Left forelimb (tissue), 1 donor: ENCODE results near the gene GABARAPL2.
A peak's percentile ranks its signal among the peaks of the same experiment; 100 is the strongest.

Experiments used
- DNase-seq: peaks from one replicate; pipeline ENCODE4 v3.0.0-alpha.2; 2018; ENCODE audit warnings: low spot score

The GABARAPL2 gene

GRCh38 chr16:75555213-75555706 is 10.9 kb upstream of the GABARAPL2 start:
- peak; percentile 81 for DNase-seq

GRCh38 chr16:75555707-75556430 is 10.3 kb upstream of the GABARAPL2 start, which contains the start of gene TMEM231:
TSS of gene TMEM231 (minus strand) at chr16:75556252. CDS start at chr16:75556209, 43 bp downstream.
- peak; percentile 97 for DNase-seq

GRCh38 chr16:75556431-75556950 is 9.7 kb upstream of the GABARAPL2 start:
- DNase-seq, result no peak

GRCh38 chr16:75558846-75559401 is 7.3 kb upstream of the GABARAPL2 start:
- DNase-seq, result no peak

GRCh38 chr16:75559564-75560372 is 6.4 kb upstream of the GABARAPL2 start:
- no peak for DNase-seq

GRCh38 chr16:75565640-75566039 is 539 bp upstream of the GABARAPL2 start:
- DNase-seq, result no peak

GRCh38 chr16:75566758-75567255 is 628 bp downstream of the GABARAPL2 start:
- DNase-seq, result no peak

GRCh38 chr16:75567911-75568310 is 1.7 kb downstream of the GABARAPL2 start:
- DNase-seq, result no peak

GRCh38 chr16:75570396-75571065 is 4.4 kb downstream of the GABARAPL2 start:
- no peak for DNase-seq

GRCh38 chr16:75572864-75573542 is 6.8 kb downstream of the GABARAPL2 start:
- no peak for DNase-seq

- no peak for DNase-seq
Observed at GRCh38 chr16:75573955-75574354, 7.8 kb downstream of the GABARAPL2 start.

GRCh38 chr16:75575958-75576357 is 9.8 kb downstream of the GABARAPL2 start:
- no peak for DNase-seq

- DNase-seq, result no peak
Observed at GRCh38 chr16:75576384-75576811, 10.2 kb downstream of the GABARAPL2 start.

GRCh38 chr16:75578212-75578611 is 12.0 kb downstream of the GABARAPL2 start:
- DNase-seq, result no peak

- no peak for DNase-seq
Observed at GRCh38 chr16:75578725-75579124, 12.5 kb downstream of the GABARAPL2 start.

- no peak for DNase-seq
Observed at GRCh38 chr16:75579281-75579834, 13.2 kb downstream of the GABARAPL2 start.

GRCh38 chr16:75584108-75584507 is 17.9 kb downstream of the GABARAPL2 start:
- no peak for DNase-seq

- no peak for DNase-seq
Observed at GRCh38 chr16:75588716-75589115, 22.5 kb downstream of the GABARAPL2 start.

- no peak for DNase-seq
Observed at GRCh38 chr16:75589306-75589705, 23.1 kb downstream of the GABARAPL2 start.
